HepG2 (cell line): ENCODE measurements around the gene GGPS1. TPM values are rescaled to one million over a fixed set of nuclear protein-coding genes. Genes with fewer than 3 reads are reported as not detected.

ENCODE experiments used
- ATAC-seq: fragments of 200-7000 bp; cut with Tn5 transposase; 3 replicates; pipeline ENCODE4 v1.9.1; 2020; ENCODE audit warnings: mild to moderate bottlenecking, moderate library complexity
- BruUV-seq: library from RNA; stranded (reverse); fragments of 400-500 nt; replicated peaks from 2 replicates; lab custom pipeline; 2021; lab: Mats Ljungman, UMichigan
- CTCF ChIA-PET: fragments of 300-600 bp; formaldehyde crosslinking; extraction: SDS; loops from one replicate; lab custom pipeline; 2021; ENCODE audit warnings: low total read pairs, inconsistent platforms, low intra/inter-chr PET ratio; lab: Yijun Ruan, JAX
- POLR2A ChIA-PET: fragments of 350-600 bp; sonication (Branson Sonifier 250); formaldehyde crosslinking; loops from one replicate; lab custom pipeline; 2020; ENCODE audit warnings: antibody characterized with exemption, inconsistent platforms; lab: Yijun Ruan, JAX
- DNase-seq: peaks from one replicate; pipeline ENCODE4 v3.0.0-alpha.2; 2015; ENCODE audit warnings: low spot score
- FAIRE-seq: peaks from 3 replicates; lab custom pipeline; 2011; peaks lifted over from hg19 to GRCh38; lab: Jason Lieb, UNC
- H2AFZ ChIP-seq: one replicate; pipeline ENCODE4 v1.6.1; 2011; ENCODE audit warnings: low read length, inconsistent platforms
- H3K27ac ChIP-seq: fragments of 300-600 bp; 3 replicates; pipeline ENCODE4 v1.8.0; 2011; ENCODE audit warnings: mixed run types, mild to moderate bottlenecking, mixed read lengths, low read length, inconsistent platforms; ENCODE audit not compliant: insufficient read depth; ENCODE audit errors: extremely low read length
- H3K27me3 ChIP-seq, 2 experiments: fragments of 200-600 bp in 1 of 2; 2 replicates in 1 of 2; 3 replicates in 1 of 2; pipeline versions ENCODE4 v1.6.0 to v1.8.0; 2011; ENCODE audit warnings: low read length in 2 of 2, mild to moderate bottlenecking in 2 of 2, moderate library complexity in 2 of 2, inconsistent platforms in 1 of 2; ENCODE audit not compliant: insufficient read depth in 2 of 2, control insufficient read depth in 1 of 2
- H3K36me3 ChIP-seq, 2 experiments: fragments of 200-600 bp in 1 of 2; replicated peaks in 1 of 2; 2 replicates in 1 of 2; 3 replicates in 1 of 2; pipeline versions ENCODE4 v1.5.1 to v1.8.0; 2011; ENCODE audit warnings: low read length in 2 of 2, inconsistent platforms in 1 of 2; ENCODE audit not compliant: insufficient read depth in 2 of 2, control insufficient read depth in 1 of 2
- H3K4me1 ChIP-seq: 2 replicates; pipeline ENCODE4 v1.5.1; 2012; ENCODE audit warnings: low read length, inconsistent platforms; ENCODE audit not compliant: insufficient read depth
- H3K4me2 ChIP-seq: 2 replicates; pipeline ENCODE4 v1.6.0; 2011; ENCODE audit warnings: low read depth, low read length, inconsistent platforms
- H3K4me3 ChIP-seq, 3 experiments: fragments of 200-600 bp in 1 of 3; sonication (generic), shearing (Covaris generic) in 1 of 3; replicated peaks in 1 of 3; 2 replicates each; pipeline ENCODE4 v1.5.1; 2011 to 2016; ENCODE audit warnings: low read length in 3 of 3, inconsistent platforms in 2 of 3, low read depth in 2 of 3, mild to moderate bottlenecking in 2 of 3, control low read depth in 1 of 3, mixed read lengths in 1 of 3; ENCODE audit not compliant: insufficient read depth in 1 of 3
- H3K79me2 ChIP-seq: one replicate; pipeline ENCODE4 v1.6.1; 2011; ENCODE audit warnings: low read length, inconsistent platforms; ENCODE audit not compliant: insufficient read depth
- H3K9ac ChIP-seq: 2 replicates; pipeline ENCODE4 v1.6.0; 2011; ENCODE audit warnings: mild to moderate bottlenecking, low read depth, low read length, inconsistent platforms; ENCODE audit not compliant: insufficient read depth
- H3K9me3 ChIP-seq: 2 replicates; pipeline ENCODE4 v1.5.1; 2012; ENCODE audit warnings: mild to moderate bottlenecking, low read length
- H4K20me1 ChIP-seq: 2 replicates; pipeline ENCODE4 v1.6.0; 2011; ENCODE audit warnings: inconsistent platforms, mild to moderate bottlenecking, low read length, moderate library complexity; ENCODE audit not compliant: insufficient read depth
- ARNT ChIP-seq: fragments of 450-650 bp; IDR thresholded peaks from 2 replicates; pipeline ENCODE4 v1.6.1; 2017
- BCL6 ChIP-seq: IDR thresholded peaks from 2 replicates; pipeline ENCODE4 v1.6.1; 2016; ENCODE audit warnings: missing genetic modification reagents, missing compliant biosample characterization
- ELF1 ChIP-seq: sonication (generic); formaldehyde crosslinking; IDR thresholded peaks from 2 replicates; pipeline ENCODE4 v1.4.0; 2020; ENCODE audit warnings: missing genetic modification reagents
- GRHL1 ChIP-seq: sonication (generic); formaldehyde crosslinking; conservative IDR thresholded peaks from 2 replicates; pipeline ENCODE4 v1.8.0; 2022; ENCODE audit warnings: missing genetic modification reagents
- HOXA9 ChIP-seq: sonication (generic); formaldehyde crosslinking; IDR thresholded peaks from 2 replicates; pipeline ENCODE4 v1.8.1; 2022; ENCODE audit warnings: missing genetic modification reagents, mild to moderate bottlenecking, moderate library complexity, borderline replicate concordance
- NFKB2 ChIP-seq: sonication (generic); formaldehyde crosslinking; IDR thresholded peaks from 2 replicates; pipeline ENCODE4 v1.4.0; 2020; ENCODE audit warnings: missing genetic modification reagents, borderline replicate concordance
- NR3C1 ChIP-seq: sonication (generic); formaldehyde crosslinking; IDR thresholded peaks from 2 replicates; pipeline ENCODE4 v1.4.0; 2020; ENCODE audit warnings: missing genetic modification reagents
- PHF8 ChIP-seq: sonication (generic); formaldehyde crosslinking; IDR thresholded peaks from 2 replicates; pipeline ENCODE4 v1.5.0; 2020; ENCODE audit warnings: missing genetic modification reagents
- SP5 ChIP-seq: IDR thresholded peaks from 2 replicates; pipeline ENCODE4 v1.6.1; 2016; ENCODE audit warnings: low read depth, borderline replicate concordance
- TARDBP ChIP-seq: sonication (generic); formaldehyde crosslinking; IDR thresholded peaks from 2 replicates; pipeline ENCODE4 v1.8.0; 2022; ENCODE audit warnings: mild to moderate bottlenecking, missing genetic modification reagents
- ZC3H4 ChIP-seq: sonication (generic); formaldehyde crosslinking; IDR thresholded peaks from 2 replicates; pipeline ENCODE4 v1.4.0; 2020; ENCODE audit warnings: missing genetic modification reagents, borderline replicate concordance
- ZFX ChIP-seq: sonication (generic); formaldehyde crosslinking; IDR thresholded peaks from 2 replicates; pipeline ENCODE4 v1.4.0; 2020; ENCODE audit warnings: mild to moderate bottlenecking, low read depth, missing genetic modification reagents, moderate library complexity
- ZNF615 ChIP-seq: sonication (generic); formaldehyde crosslinking; IDR thresholded peaks from 2 replicates; pipeline ENCODE4 v1.5.0; 2020; ENCODE audit warnings: mild to moderate bottlenecking, missing genetic modification reagents, borderline replicate concordance
- ZNF672 ChIP-seq: sonication (generic); formaldehyde crosslinking; IDR thresholded peaks from 2 replicates; pipeline ENCODE4 v1.8.1; 2022; ENCODE audit warnings: missing genetic modification reagents
- ZNF691 ChIP-seq: sonication (generic); formaldehyde crosslinking; IDR thresholded peaks from 2 replicates; pipeline ENCODE4 v1.4.0; 2020; ENCODE audit warnings: missing genetic modification reagents, low read depth, mild to moderate bottlenecking, borderline replicate concordance
- ZNF850 ChIP-seq: sonication (generic); formaldehyde crosslinking; conservative IDR thresholded peaks from 2 replicates; pipeline ENCODE4 v1.9.0; 2021; ENCODE audit warnings: mild to moderate bottlenecking, missing genetic modification reagents
- ZSCAN29 ChIP-seq: sonication (generic); formaldehyde crosslinking; conservative IDR thresholded peaks from 2 replicates; pipeline ENCODE4 v1.4.0; 2020; ENCODE audit warnings: mild to moderate bottlenecking, missing genetic modification reagents
- WGBS: methylation state at CpG from one replicate; pipeline ENCODE4 v1.1.6; 2017; ENCODE audit warnings: low lambda C conversion rate; 5-methylcytosine and 5-hydroxymethylcytosine counted together
- in situ Hi-C: cut with HindIII; loops from 2 replicates; pipeline ENCODE4 v1.10.0; 2017; ENCODE audit warnings: low pct_unique_long_range_greater_than_20kb; ENCODE audit not compliant: extremely low pct_ligation_motif_present
- intact Hi-C: fragments of 100-400 bp; cut with micrococcal nuclease; formaldehyde crosslinking; loops from one replicate; pipeline ENCODE4 v1.10.0; 2022; ENCODE audit not compliant: unreplicated experiment
- polyA plus RNA-seq, 8 experiments: library from polyadenylated mRNA; depleted of rRNA in 3 of 8; stranded (reverse) in 7 of 8; unstranded in 1 of 8; fragments of >200 nt; fragmentation: Illumina TruSeq in 4 of 8; extraction: Trizol in 4 of 8; gene quantifications; 2 replicates each; pipeline versions ENCODE4 v1.2.1 to v1.2.3, GENCODE V29; 2011 to 2016; ENCODE audit warnings: low read depth in 4 of 8, missing spikeins in 1 of 8, mixed read lengths in 1 of 8; ENCODE audit not compliant: insufficient read depth in 1 of 8
- total RNA-seq, 5 experiments: library from RNA; depleted of rRNA; stranded (reverse); fragments of >200 nt; fragmentation: Illumina TruSeq; extraction: Trizol; gene quantifications; 2 replicates each; pipeline ENCODE4 v1.2.3, GENCODE V29; 2016; ENCODE audit warnings: low read depth in 1 of 5
- TF ChIP-seq, protein P1 (sequence below): IDR thresholded peaks from 2 replicates; pipeline ENCODE4 v1.6.1; 2016; ENCODE audit warnings: low read depth, borderline replicate concordance

GGPS1 gene
- total and polyA plus RNA-seq, 2 of the 13 experiments (the other 11 are each of a cell fraction or from before 2014, with no cell fraction given): 28.8 to 42.6 TPM

DNA sequence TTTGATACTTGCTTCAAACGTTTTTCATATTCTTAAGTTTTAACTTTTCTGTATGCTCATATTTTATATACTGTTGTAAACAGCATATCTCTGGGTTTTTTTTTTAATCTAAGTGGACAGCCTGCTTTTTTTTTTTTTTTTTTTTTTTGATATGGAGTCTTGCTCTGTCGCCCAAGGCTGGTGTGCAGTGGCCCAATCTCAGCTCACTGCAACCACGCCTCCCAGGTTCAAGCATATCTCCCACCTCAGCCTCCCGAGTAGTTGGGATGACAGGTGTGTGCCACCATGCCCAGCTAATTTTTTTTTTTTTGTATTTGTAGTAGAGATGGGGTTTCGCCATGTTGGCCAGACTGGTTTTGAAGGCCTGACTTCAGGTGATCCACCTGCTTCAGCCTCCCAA is 40.1 kb downstream of the GGPS1 start:
- Histone ChIP-seq H3K9me3 (no peaks in the 10 kb centered on the region), H4K20me1 (no peaks in the 10 kb centered on the region), H3K27ac (no peak overlapping the region), H3K9ac (peak overlapping the region; percentile 89), H2AFZ (no peak overlapping the region), H3K27me3 (no peaks in the 10 kb centered on the region; a peak in 1 of 5 replicates), H3K79me2 (peaks cover 36% of the 10 kb centered on the region), H3K4me3 (peak overlapping the region; percentile 84 to 97 (median 97)), H3K36me3 (peaks cover 0 to 5% of the 10 kb centered on the region in 2 experiments; a peak in 2 of 5 replicates)
- ATAC-seq: no peak
- POLR2A ChIA-PET: interaction anchor here (0.6 to 1.9 kb wide), 2 partner anchors 37 to 47 kb away, joined by 3 to 15 read pairs; no protein-coding TSS in a partner anchor
- in situ Hi-C loops (no loop called here), intact Hi-C loops (no loop called here)
- WGBS: 70% methylated on average over 5 of the region's 5 CpGs
- no peak for FAIRE-seq
- BruUV-seq: no TSS peak
- TF ChIP-seq, protein P1, sequence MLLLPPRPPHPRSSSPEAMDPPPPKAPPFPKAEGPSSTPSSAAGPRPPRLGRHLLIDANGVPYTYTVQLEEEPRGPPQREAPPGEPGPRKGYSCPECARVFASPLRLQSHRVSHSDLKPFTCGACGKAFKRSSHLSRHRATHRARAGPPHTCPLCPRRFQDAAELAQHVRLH (CRISPR knock-in tag): no peak
- TF ChIP-seq ZNF615 (CRISPR knock-in tag): no peak
- no peak for TF ChIP-seq ZNF850
- TF ChIP-seq BCL6 (CRISPR knock-in tag): no peak
- TF ChIP-seq PHF8 (CRISPR knock-in tag): no peak
- TF ChIP-seq ZC3H4 (CRISPR knock-in tag): no peak
- no peak for TF ChIP-seq NR3C1 (CRISPR knock-in tag)
- TF ChIP-seq ZSCAN29: no peak
- no peak for TF ChIP-seq GRHL1 (CRISPR knock-in tag)
- TF ChIP-seq NFKB2: no peak
- TF ChIP-seq ZFX (CRISPR knock-in tag): no peak
- no peak for TF ChIP-seq HOXA9 (CRISPR knock-in tag)
- no peak for TF ChIP-seq SP5 (CRISPR knock-in tag)
- no peak for TF ChIP-seq ARNT
- no peak for TF ChIP-seq ZNF672
- no peak for TF ChIP-seq ZNF691 (CRISPR knock-in tag)
- TF ChIP-seq TARDBP (CRISPR knock-in tag): no peak
- no peak for TF ChIP-seq ELF1
- TF ChIP-seq, all 625 proteins: peak for 0
- DNase-seq: no peak
- CTCF ChIA-PET: no interaction called here
- H3K4me1 ChIP-seq: peaks cover 35% of the 10 kb centered on the region
- peak overlapping the region; percentile 92 for H3K4me2 ChIP-seq
